Measurements from ENCODE around the gene ZFYVE1. TPM values are rescaled to one million over a fixed set of nuclear protein-coding genes. Genes with fewer than 3 reads are reported as not detected.

Gene ZFYVE1
- total and polyA plus RNA-seq, 2 of the 13 experiments (the other 11 are each of a cell fraction or from before 2014, with no cell fraction given) = 2.6 to 5.3 TPM

DNA sequence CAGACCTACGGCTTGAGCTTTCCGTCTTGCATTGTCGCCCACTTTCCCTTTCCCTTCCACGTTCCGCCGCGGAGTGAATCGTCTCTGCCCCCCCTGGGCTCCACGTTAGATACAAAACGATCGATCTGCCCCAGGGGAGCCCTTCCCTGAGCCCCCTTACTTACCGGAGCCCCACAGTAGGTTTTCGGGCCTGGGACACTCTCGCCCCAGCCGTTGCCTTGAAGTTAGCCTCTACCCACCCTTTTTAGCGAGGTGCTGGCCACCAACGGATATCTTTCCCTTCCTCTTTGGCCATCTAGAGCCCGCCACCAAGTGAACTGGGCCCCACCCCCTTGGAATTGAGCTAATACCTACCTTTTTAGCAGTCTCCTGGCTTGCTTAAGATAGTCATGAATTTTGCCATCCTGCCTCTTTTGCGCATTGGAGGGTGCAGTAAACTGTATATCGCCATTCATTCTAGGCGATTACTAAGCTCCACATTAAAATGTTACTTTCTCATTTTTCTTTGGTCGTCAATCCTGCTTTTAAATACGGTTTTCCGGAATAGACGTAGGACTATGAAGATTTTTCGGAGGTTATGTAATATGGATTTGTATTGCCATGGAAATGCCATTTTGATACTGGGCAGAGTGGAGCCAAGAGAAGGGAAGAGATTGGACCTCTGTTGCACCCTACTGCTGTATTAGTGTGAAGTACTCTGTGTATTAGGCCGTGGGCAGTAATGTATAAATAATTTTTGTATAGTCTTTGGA, 32.2 kb upstream of the ZFYVE1 start (continued):
- TF ChIP-seq CCDC6 (CRISPR knock-in tag; IDR thresholded peaks at IDR 0.05) (0 out of 2 replicates have a peak, but pooled peaks have one; percentile 7), ZNF670 (CRISPR knock-in tag; IDR thresholded peaks at IDR 0.05; ENCODE audit: borderline replicate concordance) (0 out of 2 replicates have a peak, but pooled peaks have one; percentile 10), TOPORS (CRISPR knock-in tag; IDR thresholded peaks at IDR 0.05) (0 out of 2 replicates have a peak, but pooled peaks have one; percentile 17), ZSCAN31 (CRISPR knock-in tag; IDR thresholded peaks at IDR 0.05; ENCODE audit: low read depth) (0 out of 2 replicates have a peak, but pooled peaks have one; percentile 2), ZFP37 (CRISPR knock-in tag; IDR thresholded peaks at IDR 0.05; ENCODE audit: borderline replicate concordance) (no peak)
- TF ChIP-seq, protein P1, sequence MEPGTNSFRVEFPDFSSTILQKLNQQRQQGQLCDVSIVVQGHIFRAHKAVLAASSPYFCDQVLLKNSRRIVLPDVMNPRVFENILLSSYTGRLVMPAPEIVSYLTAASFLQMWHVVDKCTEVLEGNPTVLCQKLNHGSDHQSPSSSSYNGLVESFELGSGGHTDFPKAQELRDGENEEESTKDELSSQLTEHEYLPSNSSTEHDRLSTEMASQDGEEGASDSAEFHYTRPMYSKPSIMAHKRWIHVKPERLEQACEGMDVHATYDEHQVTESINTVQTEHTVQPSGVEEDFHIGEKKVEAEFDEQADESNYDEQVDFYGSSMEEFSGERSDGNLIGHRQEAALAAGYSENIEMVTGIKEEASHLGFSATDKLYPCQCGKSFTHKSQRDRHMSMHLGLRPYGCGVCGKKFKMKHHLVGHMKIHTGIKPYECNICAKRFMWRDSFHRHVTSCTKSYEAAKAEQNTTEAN (CRISPR knock-in tag; conservative IDR thresholded peaks at IDR 0.05) = 0 out of 2 replicates have a peak, but pooled peaks have one; percentile 32

DNA sequence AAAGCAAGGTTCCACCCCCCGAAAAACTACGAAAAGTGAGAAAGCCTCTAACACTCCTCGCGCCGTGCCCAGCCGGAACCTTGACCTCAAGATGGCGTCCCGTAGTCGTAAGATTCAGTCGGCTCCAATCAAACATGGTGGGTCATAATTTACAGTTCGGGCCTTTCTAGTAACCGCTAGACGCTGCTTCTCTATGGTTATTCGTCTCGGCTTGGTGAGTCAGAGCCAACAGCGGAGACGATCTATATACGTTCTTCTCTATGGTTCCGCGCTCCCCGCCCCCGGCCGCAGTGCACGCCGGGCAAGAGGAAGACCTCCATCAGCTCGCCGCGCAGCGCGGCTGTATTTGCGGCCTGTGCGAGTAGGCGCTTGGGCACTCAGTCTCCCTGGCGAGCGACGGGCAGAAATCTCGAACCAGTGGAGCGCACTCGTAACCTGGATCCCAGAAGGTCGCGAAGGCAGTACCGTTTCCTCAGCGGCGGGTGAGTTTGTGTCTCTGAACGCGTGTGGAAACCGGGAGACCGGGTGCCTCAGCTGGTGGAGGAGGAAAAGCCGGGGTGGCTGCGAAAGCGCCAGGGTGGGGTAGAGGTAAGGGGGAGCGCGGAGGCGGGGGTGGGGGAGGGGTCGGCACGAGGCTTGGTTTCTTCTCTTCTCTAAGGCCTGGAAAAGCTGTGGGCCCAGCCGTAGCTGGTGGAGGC, 31.5 kb upstream of the ZFYVE1 start, which contains the start of gene RBM25:
Gene RBM25 (plus strand): TSS at position 311 of the 698 bp plus-strand sequence. CDS start 13,108 bp downstream, outside the sequence.
- 2% methylated on average over 26 of the region's 57 CpGs for WGBS (ENCODE audit: low lambda C conversion rate)
- Histone ChIP-seq H3K27ac (ENCODE audit: extremely low read length, insufficient read depth, low read length) (peak within 1 kb of the TSS; percentile 99), H4K20me1 (ENCODE audit: insufficient read depth, low read length) (peaks cover 26% of the 10 kb centered on the region), H3K36me3 (replicated peaks in 1 of 2; ENCODE audit: control insufficient read depth in 1 of 2, insufficient read depth in 2 of 2, low read length in 2 of 2) (peaks cover 0 to 10% of the 10 kb centered on the region in 2 experiments; a peak in 3 of 5 replicates), H3K27me3 (ENCODE audit: control insufficient read depth in 1 of 2, insufficient read depth in 2 of 2, low read length in 2 of 2) (no peaks in the 10 kb centered on the region; a peak in 1 of 5 replicates), H3K4me1 (ENCODE audit: insufficient read depth, low read length) (peaks cover 31% of the 10 kb centered on the region), H3K4me2 (ENCODE audit: low read depth, low read length) (peak within 1 kb of the TSS; percentile 83), H3K9ac (ENCODE audit: insufficient read depth, low read depth, low read length) (peak within 1 kb of the TSS; percentile 96), H2AFZ (ENCODE audit: low read length) (peak within 1 kb of the TSS; percentile 9), H3K9me3 (ENCODE audit: low read length) (no peaks in the 10 kb centered on the region), H3K79me2 (ENCODE audit: insufficient read depth, low read length) (peaks cover 45% of the 10 kb centered on the region), H3K4me3 (replicated peaks in 1 of 3; ENCODE audit: insufficient read depth in 1 of 3, low read depth in 2 of 3, low read length in 3 of 3) (peak within 1 kb of the TSS; percentile 82 to 95 (median 93))
- BruUV-seq (replicated peaks) = no TSS peak
- peak; percentile 98 for DNase-seq (ENCODE audit: low spot score)
- CTCF ChIA-PET (ENCODE audit: low intra/inter-chr PET ratio, low total read pairs) = no interaction called here
- FAIRE-seq = peak; percentile 93
- POLR2A ChIA-PET = interaction anchor here (0.6 to 2.4 kb wide), 23 partner anchors 8 to 511 kb away, joined by 3 to 38 read pairs (median 4); partner anchors contain the start of genes ACOT2, NUMB, PSEN1 and RIOX1
- intact Hi-C loops (cut with micrococcal nuclease; ENCODE audit: unreplicated experiment) = loop anchor here (5.0 kb wide), 1 partner anchor 79 kb away; the partner anchor contains the start of gene PSEN1
- peak; percentile 96 for ATAC-seq
- in situ Hi-C loops (cut with HindIII; ENCODE audit: extremely low pct_ligation_motif_present, low pct_unique_long_range_greater_than_20kb) = no loop called here
- peak; percentile 64; the same call in 1 of the 2 replicates for TF ChIP-seq ISL2 (CRISPR knock-in tag; IDR thresholded peaks at IDR 0.05)
- TF ChIP-seq KAT2B (IDR thresholded peaks at IDR 0.05; ENCODE audit: borderline replicate concordance, low read depth, low read length) = no peak
- TF ChIP-seq, protein P2, sequence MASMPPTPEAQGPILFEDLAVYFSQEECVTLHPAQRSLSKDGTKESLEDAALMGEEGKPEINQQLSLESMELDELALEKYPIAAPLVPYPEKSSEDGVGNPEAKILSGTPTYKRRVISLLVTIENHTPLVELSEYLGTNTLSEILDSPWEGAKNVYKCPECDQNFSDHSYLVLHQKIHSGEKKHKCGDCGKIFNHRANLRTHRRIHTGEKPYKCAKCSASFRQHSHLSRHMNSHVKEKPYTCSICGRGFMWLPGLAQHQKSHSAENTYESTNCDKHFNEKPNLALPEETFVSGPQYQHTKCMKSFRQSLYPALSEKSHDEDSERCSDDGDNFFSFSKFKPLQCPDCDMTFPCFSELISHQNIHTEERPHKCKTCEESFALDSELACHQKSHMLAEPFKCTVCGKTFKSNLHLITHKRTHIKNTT (CRISPR knock-in tag; IDR thresholded peaks at IDR 0.05) = no peak
- TF ChIP-seq, protein P3, sequence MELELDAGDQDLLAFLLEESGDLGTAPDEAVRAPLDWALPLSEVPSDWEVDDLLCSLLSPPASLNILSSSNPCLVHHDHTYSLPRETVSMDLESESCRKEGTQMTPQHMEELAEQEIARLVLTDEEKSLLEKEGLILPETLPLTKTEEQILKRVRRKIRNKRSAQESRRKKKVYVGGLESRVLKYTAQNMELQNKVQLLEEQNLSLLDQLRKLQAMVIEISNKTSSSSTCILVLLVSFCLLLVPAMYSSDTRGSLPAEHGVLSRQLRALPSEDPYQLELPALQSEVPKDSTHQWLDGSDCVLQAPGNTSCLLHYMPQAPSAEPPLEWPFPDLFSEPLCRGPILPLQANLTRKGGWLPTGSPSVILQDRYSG (CRISPR knock-in tag; IDR thresholded peaks at IDR 0.05) = 0 out of 2 replicates have a peak, but pooled peaks have one; percentile 25
- 0 out of 2 replicates have a peak, but pooled peaks have one; percentile 26 for TF ChIP-seq ZNF441 (CRISPR knock-in tag; IDR thresholded peaks at IDR 0.05; ENCODE audit: borderline replicate concordance)
- 0 out of 2 replicates have a peak, but pooled peaks have one; percentile 40 for TF ChIP-seq ZNF879 (CRISPR knock-in tag; IDR thresholded peaks at IDR 0.05)
- TF ChIP-seq, protein P4, sequence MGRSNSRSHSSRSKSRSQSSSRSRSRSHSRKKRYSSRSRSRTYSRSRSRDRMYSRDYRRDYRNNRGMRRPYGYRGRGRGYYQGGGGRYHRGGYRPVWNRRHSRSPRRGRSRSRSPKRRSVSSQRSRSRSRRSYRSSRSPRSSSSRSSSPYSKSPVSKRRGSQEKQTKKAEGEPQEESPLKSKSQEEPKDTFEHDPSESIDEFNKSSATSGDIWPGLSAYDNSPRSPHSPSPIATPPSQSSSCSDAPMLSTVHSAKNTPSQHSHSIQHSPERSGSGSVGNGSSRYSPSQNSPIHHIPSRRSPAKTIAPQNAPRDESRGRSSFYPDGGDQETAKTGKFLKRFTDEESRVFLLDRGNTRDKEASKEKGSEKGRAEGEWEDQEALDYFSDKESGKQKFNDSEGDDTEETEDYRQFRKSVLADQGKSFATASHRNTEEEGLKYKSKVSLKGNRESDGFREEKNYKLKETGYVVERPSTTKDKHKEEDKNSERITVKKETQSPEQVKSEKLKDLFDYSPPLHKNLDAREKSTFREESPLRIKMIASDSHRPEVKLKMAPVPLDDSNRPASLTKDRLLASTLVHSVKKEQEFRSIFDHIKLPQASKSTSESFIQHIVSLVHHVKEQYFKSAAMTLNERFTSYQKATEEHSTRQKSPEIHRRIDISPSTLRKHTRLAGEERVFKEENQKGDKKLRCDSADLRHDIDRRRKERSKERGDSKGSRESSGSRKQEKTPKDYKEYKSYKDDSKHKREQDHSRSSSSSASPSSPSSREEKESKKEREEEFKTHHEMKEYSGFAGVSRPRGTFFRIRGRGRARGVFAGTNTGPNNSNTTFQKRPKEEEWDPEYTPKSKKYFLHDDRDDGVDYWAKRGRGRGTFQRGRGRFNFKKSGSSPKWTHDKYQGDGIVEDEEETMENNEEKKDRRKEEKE (IDR thresholded peaks at IDR 0.05) = no peak

Data from HepG2 (cell line).